DOHH2 (cell line): ENCODE measurements around the gene KRTAP5-5.

Experiments
- EZH2phosphoT487 ChIP-seq: fragments of 200-600 bp; sonication (generic); IDR thresholded peaks from 2 replicates; pipeline ENCODE4 v1.6.1; 2017; ENCODE audit warnings: borderline replicate concordance, mild to moderate bottlenecking, antibody characterized with exemption, low read length, moderate library complexity, mixed read lengths
- TF ChIP-seq, protein P1 (sequence below): fragments of 200-600 bp; sonication (generic); IDR thresholded peaks from one replicate; pipeline ENCODE4 v1.5.1; 2014; ENCODE audit warnings: antibody characterized with exemption, mild to moderate bottlenecking, low read depth, low read length; ENCODE audit not compliant: poor library complexity, severe bottlenecking

DNA sequence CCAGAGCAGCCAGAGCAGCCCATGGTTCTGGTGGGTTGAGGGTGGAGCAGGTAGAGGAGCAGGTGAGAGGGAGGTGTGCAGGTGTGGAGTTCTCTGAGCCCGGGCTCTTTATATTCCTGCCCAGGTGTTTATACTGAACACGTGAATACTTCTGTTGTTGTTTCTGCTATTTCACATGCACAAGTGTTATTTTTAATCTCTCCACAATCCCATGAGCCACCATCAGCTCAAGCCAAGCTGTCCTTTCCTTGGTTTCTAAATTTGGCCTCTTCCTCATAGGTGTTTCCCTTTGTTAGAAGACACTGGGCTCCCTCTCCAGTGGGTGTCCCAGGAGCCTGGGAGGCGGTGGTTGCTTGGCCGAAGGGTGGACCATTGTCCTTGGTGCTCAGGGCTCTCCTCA is 21.2 kb upstream of the KRTAP5-5 start, which contains the start of gene KRTAP5-3:
- TF ChIP-seq, protein P1, sequence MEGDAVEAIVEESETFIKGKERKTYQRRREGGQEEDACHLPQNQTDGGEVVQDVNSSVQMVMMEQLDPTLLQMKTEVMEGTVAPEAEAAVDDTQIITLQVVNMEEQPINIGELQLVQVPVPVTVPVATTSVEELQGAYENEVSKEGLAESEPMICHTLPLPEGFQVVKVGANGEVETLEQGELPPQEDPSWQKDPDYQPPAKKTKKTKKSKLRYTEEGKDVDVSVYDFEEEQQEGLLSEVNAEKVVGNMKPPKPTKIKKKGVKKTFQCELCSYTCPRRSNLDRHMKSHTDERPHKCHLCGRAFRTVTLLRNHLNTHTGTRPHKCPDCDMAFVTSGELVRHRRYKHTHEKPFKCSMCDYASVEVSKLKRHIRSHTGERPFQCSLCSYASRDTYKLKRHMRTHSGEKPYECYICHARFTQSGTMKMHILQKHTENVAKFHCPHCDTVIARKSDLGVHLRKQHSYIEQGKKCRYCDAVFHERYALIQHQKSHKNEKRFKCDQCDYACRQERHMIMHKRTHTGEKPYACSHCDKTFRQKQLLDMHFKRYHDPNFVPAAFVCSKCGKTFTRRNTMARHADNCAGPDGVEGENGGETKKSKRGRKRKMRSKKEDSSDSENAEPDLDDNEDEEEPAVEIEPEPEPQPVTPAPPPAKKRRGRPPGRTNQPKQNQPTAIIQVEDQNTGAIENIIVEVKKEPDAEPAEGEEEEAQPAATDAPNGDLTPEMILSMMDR: no peak
- TF ChIP-seq EZH2phosphoT487: no peak
